HEK293T (cell line): ENCODE data around the gene GPRC6A.

Source experiments
- CTCF ChIA-PET: fragments of 350-600 bp; formaldehyde crosslinking; extraction: SDS; loops from one replicate; lab custom pipeline; 2021; ENCODE audit warnings: antibody characterized with exemption, inconsistent platforms; lab: Yijun Ruan, JAX
- POLR2A ChIA-PET: fragments of 350-600 bp; formaldehyde crosslinking; extraction: SDS; loops from one replicate; lab custom pipeline; 2020; ENCODE audit warnings: antibody characterized with exemption, inconsistent platforms; lab: Yijun Ruan, JAX
- DNase-seq: peaks from one replicate; pipeline ENCODE4 v3.0.0; 2012; ENCODE audit warnings: mixed read lengths; ENCODE audit errors: extremely low spot score
- ARNT ChIP-seq: fragments of 450-650 bp; IDR thresholded peaks from 2 replicates; pipeline ENCODE4 v1.6.1; 2017; ENCODE audit warnings: mild to moderate bottlenecking
- BHLHE40 ChIP-seq: fragments of 450-650 bp; IDR thresholded peaks from 2 replicates; pipeline ENCODE4 v1.6.1; 2016; ENCODE audit warnings: mild to moderate bottlenecking, moderate library complexity, borderline replicate concordance
- CTBP1 ChIP-seq: fragments of 450-650 bp; IDR thresholded peaks from 2 replicates; pipeline ENCODE4 v1.6.1; 2016; ENCODE audit warnings: borderline replicate concordance
- ELF4 ChIP-seq: fragments of 450-650 bp; IDR thresholded peaks from 2 replicates; pipeline ENCODE4 v1.6.1; 2017; ENCODE audit warnings: antibody characterized with exemption
- FOXA1 ChIP-seq: fragments of 450-650 bp; IDR thresholded peaks from 2 replicates; pipeline ENCODE4 v1.6.1; 2016; ENCODE audit warnings: mild to moderate bottlenecking
- FOXK2 ChIP-seq: fragments of 450-650 bp; IDR thresholded peaks from 2 replicates; pipeline ENCODE4 v1.6.1; 2016; ENCODE audit warnings: mild to moderate bottlenecking
- FOXM1 ChIP-seq: fragments of 450-650 bp; IDR thresholded peaks from 2 replicates; pipeline ENCODE4 v1.6.1; 2017; ENCODE audit warnings: mild to moderate bottlenecking, borderline replicate concordance
- HDGF ChIP-seq: fragments of 450-650 bp; IDR thresholded peaks from 2 replicates; pipeline ENCODE4 v1.6.1; 2017; ENCODE audit warnings: antibody characterized with exemption, borderline replicate concordance
- L3MBTL2 ChIP-seq: fragments of 450-650 bp; conservative IDR thresholded peaks from 2 replicates; pipeline ENCODE4 v1.6.1; 2016; ENCODE audit warnings: mild to moderate bottlenecking
- LEF1 ChIP-seq: fragments of 450-650 bp; IDR thresholded peaks from 2 replicates; pipeline ENCODE4 v1.6.1; 2017; ENCODE audit warnings: mild to moderate bottlenecking, borderline replicate concordance
- NFRKB ChIP-seq: fragments of 450-650 bp; IDR thresholded peaks from 2 replicates; pipeline ENCODE4 v1.6.1; 2016; ENCODE audit warnings: mild to moderate bottlenecking, moderate library complexity
- SP1 ChIP-seq: fragments of 450-650 bp; IDR thresholded peaks from 2 replicates; pipeline ENCODE4 v1.6.1; 2017
- SUZ12 ChIP-seq: fragments of 450-650 bp; IDR thresholded peaks from 2 replicates; pipeline ENCODE4 v1.6.1; 2016; ENCODE audit warnings: mild to moderate bottlenecking
- TARDBP ChIP-seq: fragments of 450-650 bp; IDR thresholded peaks from 2 replicates; pipeline ENCODE4 v1.6.1; 2016
- ZNF384 ChIP-seq: fragments of 450-650 bp; IDR thresholded peaks from 2 replicates; pipeline ENCODE4 v1.6.1; 2016
- TF ChIP-seq, protein P1 (sequence below): fragments of 450-650 bp; IDR thresholded peaks from 2 replicates; pipeline ENCODE4 v1.6.1; 2016

The GPRC6A gene

DNA sequence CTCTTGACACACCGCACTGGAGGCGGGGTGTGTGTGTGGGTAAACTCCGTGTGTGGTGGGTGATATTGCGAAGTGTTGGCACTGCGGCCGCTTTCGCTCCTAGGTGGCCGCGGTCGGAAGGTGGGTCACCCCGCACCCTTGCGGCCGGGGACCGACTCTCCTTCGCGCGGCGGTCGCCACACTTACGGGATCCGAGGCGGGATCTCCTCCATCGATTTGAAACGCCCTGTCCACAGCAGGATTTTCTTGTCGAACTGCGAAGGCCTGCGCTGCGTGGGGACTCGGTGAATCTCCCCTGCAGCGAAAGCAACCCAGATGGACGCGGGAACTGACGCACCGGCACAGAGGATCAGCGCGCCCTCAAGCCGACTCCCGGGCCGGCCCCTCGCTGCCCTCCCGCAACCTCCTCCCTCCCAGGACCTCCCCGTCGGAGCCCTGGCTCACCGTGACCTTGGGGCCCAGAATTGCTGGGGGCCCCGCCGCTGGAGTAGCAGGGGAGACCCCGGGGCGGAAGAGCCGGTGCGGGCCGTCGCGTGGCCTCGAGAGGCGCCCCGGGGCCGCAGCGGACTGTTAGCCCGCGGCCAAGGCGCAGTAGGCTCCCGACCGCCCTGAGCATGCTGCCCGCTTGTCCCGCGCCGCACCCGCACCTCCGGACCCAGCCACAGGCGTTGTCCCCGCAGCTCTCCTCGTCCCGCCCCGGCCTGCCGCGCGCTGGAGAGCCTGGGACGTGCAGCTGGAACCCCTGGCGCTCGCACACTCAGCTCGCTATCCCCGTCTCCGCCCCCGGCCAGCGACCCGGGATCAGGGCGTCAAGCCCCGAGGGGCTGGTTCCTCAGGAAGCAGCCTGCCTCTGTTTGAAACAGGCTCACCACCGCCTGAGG is 63.7 kb downstream of the GPRC6A start, which contains the start of gene FAM162B:
TSS of gene FAM162B (minus strand) at position 759 of the 881 bp plus-strand sequence. CDS start at position 616, 143 bp downstream.
- DNase-seq = no peak
- TF ChIP-seq NFRKB (no peak), HDGF (no peak), BHLHE40 (no peak), ZNF384 (no peak), FOXA1 (no peak), FOXK2 (no peak), FOXM1 (no peak), SP1 (no peak), ELF4 (no peak), SUZ12 (no peak), ARNT (no peak), LEF1 (no peak), CTBP1 (no peak)
- TF ChIP-seq, protein P1, sequence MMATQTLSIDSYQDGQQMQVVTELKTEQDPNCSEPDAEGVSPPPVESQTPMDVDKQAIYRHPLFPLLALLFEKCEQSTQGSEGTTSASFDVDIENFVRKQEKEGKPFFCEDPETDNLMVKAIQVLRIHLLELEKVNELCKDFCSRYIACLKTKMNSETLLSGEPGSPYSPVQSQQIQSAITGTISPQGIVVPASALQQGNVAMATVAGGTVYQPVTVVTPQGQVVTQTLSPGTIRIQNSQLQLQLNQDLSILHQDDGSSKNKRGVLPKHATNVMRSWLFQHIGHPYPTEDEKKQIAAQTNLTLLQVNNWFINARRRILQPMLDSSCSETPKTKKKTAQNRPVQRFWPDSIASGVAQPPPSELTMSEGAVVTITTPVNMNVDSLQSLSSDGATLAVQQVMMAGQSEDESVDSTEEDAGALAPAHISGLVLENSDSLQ = no peak
- POLR2A ChIA-PET = interaction anchor here (1.1 kb wide), 1 partner anchor 194 kb away, joined by 3 read pairs; the partner anchor contains the start of gene RWDD1
- CTCF ChIA-PET = no interaction called here

DNA sequence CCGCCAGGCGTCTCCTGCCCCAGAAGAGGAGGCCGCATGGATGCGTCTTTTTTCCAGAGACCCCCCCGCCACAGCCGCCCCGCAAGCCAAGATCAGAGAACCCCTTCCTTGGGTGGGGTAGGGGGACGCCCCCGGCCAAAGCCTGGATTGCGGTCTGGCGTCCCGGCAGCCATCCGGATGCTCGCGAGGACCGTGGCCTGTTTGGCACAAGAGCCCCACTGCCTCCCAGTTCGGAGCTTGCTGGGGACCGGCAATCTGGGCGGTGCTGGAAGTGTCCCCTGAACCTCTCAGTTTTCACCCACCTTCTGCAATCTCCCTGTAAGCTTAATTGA is 64.3 kb downstream of the GPRC6A start:
- TF ChIP-seq LEF1 (no peak), BHLHE40 (no peak), FOXK2 (no peak), FOXM1 (no peak), FOXA1 (no peak), ZNF384 (no peak), SUZ12 (no peak), TARDBP (no peak), L3MBTL2 (no peak), HDGF (no peak), ARNT (no peak)
- ChIA-PET POLR2A (no interaction called here), CTCF (no interaction called here)
- no peak for DNase-seq

DNA sequence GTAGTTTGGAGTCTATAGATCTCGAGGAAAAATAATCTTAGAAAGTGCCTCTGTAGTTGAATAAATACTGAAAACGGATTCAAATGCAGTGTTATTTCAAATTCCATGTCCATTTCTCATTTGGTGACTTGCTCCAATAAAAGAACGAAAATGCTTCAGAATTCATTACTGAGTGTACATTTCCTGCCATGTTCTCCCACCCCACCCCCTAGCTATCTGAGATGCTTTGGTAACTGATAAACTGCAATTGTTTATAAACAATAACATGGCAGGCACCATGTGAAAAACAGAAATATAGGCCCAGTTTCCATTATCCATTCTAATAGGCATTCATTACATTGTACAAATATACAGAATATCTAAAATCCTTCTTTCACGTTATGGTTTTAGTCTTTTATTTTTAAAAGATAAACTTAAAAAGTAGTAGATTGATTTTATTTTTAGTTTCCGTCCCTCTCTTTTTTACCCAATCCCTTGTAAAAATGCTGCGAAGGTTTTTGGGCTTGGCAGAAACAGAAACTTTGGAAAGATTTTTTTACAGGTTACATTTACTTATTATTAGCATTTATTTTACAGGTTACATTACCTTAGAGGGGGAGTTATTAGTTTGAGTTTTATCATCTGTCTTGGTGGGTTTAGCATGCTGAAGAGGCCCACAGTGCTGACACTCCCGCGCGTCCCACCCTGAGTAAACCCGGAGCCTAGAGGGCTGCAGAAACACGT is 64.8 kb downstream of the GPRC6A start:
- TF ChIP-seq L3MBTL2 = no peak
- TF ChIP-seq, protein P1 = no peak
- TF ChIP-seq FOXA1 = no peak
- TF ChIP-seq BHLHE40 = no peak
- no peak for TF ChIP-seq FOXM1
- CTCF ChIA-PET = interaction anchor here (0.6 kb wide), 1 partner anchor 119 kb away, joined by 7 read pairs; no protein-coding TSS in a partner anchor
- POLR2A ChIA-PET = no interaction called here
- DNase-seq = no peak

DNA sequence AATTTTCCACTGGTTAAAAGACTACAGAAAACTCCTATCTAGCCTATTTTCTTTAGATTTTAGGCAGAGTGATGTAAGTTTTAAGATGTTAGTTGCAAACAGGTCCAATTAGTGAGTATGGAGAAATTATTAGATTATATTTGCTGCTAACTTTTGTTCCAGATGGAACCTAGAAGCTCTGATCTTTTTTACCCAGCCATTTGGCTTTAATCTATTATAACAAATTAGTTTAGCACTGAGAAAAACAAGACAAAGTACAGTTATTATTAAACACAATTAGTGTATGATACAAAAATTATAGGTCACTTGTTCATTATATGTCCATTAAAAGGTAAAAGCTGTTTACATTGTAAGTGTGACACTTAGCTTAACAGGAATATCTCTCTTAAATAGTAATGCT is 65.8 kb downstream of the GPRC6A start:
- DNase-seq = no peak
- POLR2A ChIA-PET = no interaction called here
- CTCF ChIA-PET = interaction anchor here (0.6 kb wide), 1 partner anchor 82 kb away, joined by 3 read pairs; no protein-coding TSS in a partner anchor
- no peak for TF ChIP-seq FOXM1
- no peak for TF ChIP-seq CTBP1
- TF ChIP-seq FOXK2 = no peak
- no peak for TF ChIP-seq HDGF
- no peak for TF ChIP-seq BHLHE40
- TF ChIP-seq ARNT = no peak
- no peak for TF ChIP-seq TARDBP
- no peak for TF ChIP-seq SP1

DNA sequence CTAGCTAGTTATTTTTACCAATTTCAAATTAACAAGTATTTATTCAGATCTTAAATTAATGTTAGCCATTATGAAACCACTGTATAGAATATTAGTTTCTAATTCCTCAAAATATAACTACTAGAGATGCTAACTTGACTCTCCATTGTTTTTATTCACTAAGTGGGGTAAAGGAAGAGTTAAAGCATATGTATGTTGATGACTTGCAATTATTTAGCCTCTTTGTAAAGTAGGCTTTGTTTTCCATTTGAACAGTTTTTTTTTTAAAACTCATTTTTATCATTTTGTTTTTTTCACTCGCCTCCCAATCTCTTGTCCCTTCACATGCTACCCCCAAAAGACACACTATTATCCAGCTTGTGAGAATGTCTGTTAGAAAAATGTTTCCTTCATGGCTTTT is 66.6 kb downstream of the GPRC6A start:
- CTCF ChIA-PET = no interaction called here
- DNase-seq = no peak
- TF ChIP-seq HDGF (no peak), L3MBTL2 (no peak), FOXK2 (no peak), ARNT (no peak), TARDBP (no peak), CTBP1 (no peak), NFRKB (no peak), SUZ12 (no peak), FOXM1 (no peak), FOXA1 (no peak), ZNF384 (no peak), ELF4 (no peak), SP1 (no peak), BHLHE40 (no peak), LEF1 (no peak)
- TF ChIP-seq, protein P1 = no peak
- POLR2A ChIA-PET = no interaction called here

DNA sequence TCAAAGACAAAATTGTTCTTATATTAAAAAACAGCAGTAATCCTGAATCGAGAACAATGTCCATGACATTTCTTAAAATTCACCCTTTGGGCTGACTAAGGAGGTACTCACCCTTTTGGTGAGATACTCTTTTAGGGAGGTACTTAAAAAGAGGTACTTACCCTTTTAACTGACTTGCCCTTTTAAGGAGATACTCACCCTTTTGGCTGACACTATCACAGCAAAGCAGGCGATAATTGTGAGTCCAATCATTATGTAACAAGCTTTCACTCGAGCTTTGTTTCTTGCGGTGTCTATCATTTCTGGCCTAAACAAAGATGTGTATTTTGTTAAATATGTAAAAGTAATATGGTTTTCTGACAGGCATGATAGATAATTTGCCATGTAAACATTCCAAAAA is 67.1 kb downstream of the GPRC6A start:
- CTCF ChIA-PET = no interaction called here
- DNase-seq = no peak
- TF ChIP-seq FOXM1 (no peak), ZNF384 (no peak), L3MBTL2 (no peak), NFRKB (no peak), FOXA1 (no peak), FOXK2 (no peak), ELF4 (no peak)
- TF ChIP-seq, protein P1 = no peak
- POLR2A ChIA-PET = no interaction called here
